Heart right ventricle (tissue), 16 donors: Measurements from ENCODE around the gene MTA1. TPM values are rescaled to one million over a fixed set of nuclear protein-coding genes. Genes with fewer than 3 reads are reported as not detected.
A peak's percentile ranks its signal among the peaks of the same experiment; 100 is the strongest.

ENCODE experiments used
- ATAC-seq, 8 donors: fragments of 200-7000 bp; cut with Tn5 transposase; one replicate each; pipeline ENCODE4 v1.9.1; 2020; ENCODE audit warnings: mild to moderate bottlenecking in 8 of 8, moderate library complexity in 8 of 8, moderate number of reproducible peaks in 1 of 8
- DNase-seq, 2 donors: peaks; one replicate each; pipeline ENCODE4 v3.0.0-alpha.2; 2020
- H3K27ac ChIP-seq, 10 donors: fragments of 200-600 bp; sonication (generic) in 2 of 10; one replicate each; pipeline versions ENCODE4 v1.5.0 to v1.8.0; 2020 to 2022; ENCODE audit warnings: mild to moderate bottlenecking in 3 of 10
- H3K27me3 ChIP-seq, 7 donors: fragments of 200-600 bp; one replicate each; pipeline ENCODE4 v1.8.0; 2021 to 2022; ENCODE audit warnings: mild to moderate bottlenecking in 2 of 7
- H3K36me3 ChIP-seq, 9 donors: fragments of 200-600 bp; sonication (generic) in 1 of 9; one replicate each; pipeline versions ENCODE4 v1.5.0 to v1.8.0; 2020 to 2022; ENCODE audit warnings: mild to moderate bottlenecking in 2 of 9
- H3K4me1 ChIP-seq, 9 donors: fragments of 200-600 bp; sonication (generic) in 1 of 9; one replicate each; pipeline versions ENCODE4 v1.5.0 to v1.8.0; 2020 to 2022; ENCODE audit warnings: mild to moderate bottlenecking in 4 of 9
- H3K4me3 ChIP-seq, 10 donors: fragments of 200-600 bp; sonication (generic) in 2 of 10; one replicate each; pipeline versions ENCODE4 v1.5.0 to v1.8.0; 2020 to 2022; ENCODE audit warnings: mild to moderate bottlenecking in 7 of 10, moderate library complexity in 2 of 10
- H3K9me3 ChIP-seq, 11 donors: fragments of 200-600 bp in 10 of 11; sonication (generic) in 2 of 11; one replicate each; pipeline versions ENCODE4 v1.5.0 to v1.8.0; 2013 to 2022; ENCODE audit warnings: mild to moderate bottlenecking in 2 of 11, control low read depth in 1 of 11, moderate library complexity in 1 of 11
- CTCF ChIP-seq, 9 donors: fragments of 200-600 bp; sonication (generic) in 2 of 9; IDR thresholded peaks; one replicate each; pipeline versions ENCODE4 v1.5.0 to v1.8.0; 2021 to 2022; ENCODE audit warnings: antibody characterized with exemption in 9 of 9, mild to moderate bottlenecking in 5 of 9, moderate library complexity in 1 of 9
- WGBS, 2 donors: extraction: QIAGEN DNeasy Blood & Tissue Kit; methylation state at CpG; one replicate each; pipeline ENCODE4 v1.1.7; 2013; ENCODE audit warnings: inconsistent platforms in 1 of 2; 5-methylcytosine and 5-hydroxymethylcytosine counted together
- intact Hi-C, 10 donors: fragments of 100-400 bp; cut with DNase I; formaldehyde crosslinking; loops; one replicate each; pipeline versions ENCODE4 v1.11.1 to v1.14.2; 2022
- polyA plus RNA-seq, 2 donors: library from polyadenylated mRNA; stranded (reverse); fragments of 200-250 nt; gene quantifications; one replicate each; pipeline ENCODE4 v1.2.3, GENCODE V29; 2013
- total RNA-seq, 10 donors: library from RNA; stranded (reverse); fragmentation: NEBNext Ultra II Directional in 3 of 10; extraction: Animal tissue kit (Norgen Biotek cat#: 25700) in 3 of 10; gene quantifications; one replicate each; pipeline versions ENCODE4 v1.2.1 to v1.2.4, GENCODE V29; 2021 to 2023
- donor health status: Arrhythmogenic right ventricular cardiomyopathy.
- donor health status: ischemic (EF 13 %, LVEDD 7.1; RV severe dilation, severe dysfunction).
- donor health status: healthy with polysubstance abuse.
- donor health status: DM: no; HTN: yes; CAD: no.
- donor health status: DM: no; HTN: no; CAD: no.
- donor health status: ischemic (EF 25% LVEDD 6.9; RV normal size, moderate dysfunction).
- donor health status: ischemic (EF 25% LVEDD 5.7; RV mildly dilated, moderate dysfunction).
- donor health status: healthy.
- donor health status: DM: yes; HTN: yes; CAD: no.
- donor health status: Ischemic cardiomyopathy.
- donor health status: ischemic (EF 35%, LVEDD 5.7; RV mildly dilated, moderate dysfunction).
- donor health status: nonischemic (EF 11% LVEDD 7.7; RV severe dilation, severe dysfunction).
- donor health status: DM: yes; HTN: yes; CAD: no.
- donor health status: PGD.
- donor health status: ischemic (EF 29% LVEDD 5.4; RV normal size, mild dysfunction).
- donor health status: nonischemic (EF 23%, LVEDD 6.1; RV moderate dilation, normal function).

Gene MTA1
- total and polyA plus RNA-seq, 12 donors = 94.4 to 250 (median 133) TPM

- intact Hi-C loops = no loop called here
- H3K9me3 ChIP-seq = no peaks in the 10 kb centered on the region
- ATAC-seq (no peak), DNase-seq (no peak)
- H3K27ac ChIP-seq = no peak overlapping the region
- TF ChIP-seq CTCF (IDR thresholded peaks at IDR 0.05) = no peak
- H3K4me3 ChIP-seq = no peak overlapping the region
- peaks cover 0 to 87% (median 29%) of the 10 kb centered on the region in 9 donors for H3K36me3 ChIP-seq
- peaks cover 0 to 6% (median 2%) of the 10 kb centered on the region in 9 donors for H3K4me1 ChIP-seq
- H3K27me3 ChIP-seq = no peaks in the 10 kb centered on the region
- WGBS, 2 donors = 91 to 94% methylated on average over 18 of the region's 18 CpGs
Measured at GRCh38 chr14:105458010-105458409, 38.4 kb downstream of the MTA1 start.

GRCh38 chr14:105458571-105458970, 38.9 kb downstream of the MTA1 start:
- ATAC-seq (no peak), DNase-seq (peak in 1 of 2 donors; percentile 12)
- Histone ChIP-seq H3K27ac (no peak overlapping the region), H3K4me1 (peaks cover 0 to 12% (median 8%) of the 10 kb centered on the region in 9 donors), H3K9me3 (no peaks in the 10 kb centered on the region), H3K27me3 (no peaks in the 10 kb centered on the region), H3K4me3 (no peak overlapping the region), H3K36me3 (peaks cover 0 to 87% (median 35%) of the 10 kb centered on the region in 9 donors)
- no peak for TF ChIP-seq CTCF (IDR thresholded peaks at IDR 0.05)
- WGBS, 2 donors = 88 to 92% methylated on average over 14 of the region's 14 CpGs
- intact Hi-C loops = no loop called here

- Histone ChIP-seq H3K4me1 (peaks cover 0 to 21% (median 9%) of the 10 kb centered on the region in 9 donors), H3K36me3 (peaks cover 0 to 87% (median 44%) of the 10 kb centered on the region in 9 donors), H3K27ac (no peak overlapping the region), H3K9me3 (no peaks in the 10 kb centered on the region), H3K4me3 (no peak overlapping the region), H3K27me3 (no peaks in the 10 kb centered on the region)
- DNase-seq = no peak
- ATAC-seq = no peak
- intact Hi-C loops = no loop called here
- 96 to 98% methylated on average over 17 of the region's 17 CpGs for WGBS, 2 donors
- no peak for TF ChIP-seq CTCF (IDR thresholded peaks at IDR 0.05)
Measured at GRCh38 chr14:105460116-105460515, 40.5 kb downstream of the MTA1 start.

DNA sequence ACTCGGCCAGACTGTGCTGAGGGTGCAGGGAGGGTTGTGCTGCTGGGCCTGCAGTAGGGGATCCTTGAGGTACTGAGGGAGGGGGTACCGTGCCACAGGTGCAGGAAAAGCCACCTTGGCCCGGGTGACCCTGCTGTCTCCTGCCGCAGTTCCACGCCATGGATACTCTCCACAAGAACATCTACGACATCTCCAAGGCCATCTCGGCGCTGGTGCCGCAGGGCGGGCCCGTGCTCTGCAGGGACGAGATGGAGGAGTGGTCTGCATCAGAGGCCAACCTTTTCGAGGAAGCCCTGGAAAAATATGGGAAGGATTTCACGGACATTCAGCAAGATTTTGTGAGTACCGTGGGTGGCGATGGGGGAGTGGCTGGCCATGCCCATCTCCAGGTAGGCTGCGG, 41.0 kb downstream of the MTA1 start:
- H3K27me3 ChIP-seq = no peaks in the 10 kb centered on the region
- 95 to 97% methylated on average over 17 of the region's 17 CpGs for WGBS, 2 donors
- no peak for DNase-seq
- no peak for ATAC-seq
- intact Hi-C loops = no loop called here
- no peak overlapping the region for H3K4me3 ChIP-seq
- H3K36me3 ChIP-seq = peaks cover 0 to 87% (median 44%) of the 10 kb centered on the region in 9 donors
- no peak overlapping the region for H3K27ac ChIP-seq
- no peaks in the 10 kb centered on the region for H3K9me3 ChIP-seq
- H3K4me1 ChIP-seq = peaks cover 0 to 26% (median 13%) of the 10 kb centered on the region in 9 donors
- no peak for TF ChIP-seq CTCF (IDR thresholded peaks at IDR 0.05)
